ENCODE results near the gene MISP3. TPM values are rescaled to one million over a fixed set of nuclear protein-coding genes. Genes with fewer than 3 reads are reported as not detected.
A peak's percentile ranks its signal among the peaks of the same experiment; 100 is the strongest.

Gene MISP3
- total and polyA plus RNA-seq, 4 experiments from 2014 or later, result 0.68 to 1.6 (median 1.2) TPM

DNA sequence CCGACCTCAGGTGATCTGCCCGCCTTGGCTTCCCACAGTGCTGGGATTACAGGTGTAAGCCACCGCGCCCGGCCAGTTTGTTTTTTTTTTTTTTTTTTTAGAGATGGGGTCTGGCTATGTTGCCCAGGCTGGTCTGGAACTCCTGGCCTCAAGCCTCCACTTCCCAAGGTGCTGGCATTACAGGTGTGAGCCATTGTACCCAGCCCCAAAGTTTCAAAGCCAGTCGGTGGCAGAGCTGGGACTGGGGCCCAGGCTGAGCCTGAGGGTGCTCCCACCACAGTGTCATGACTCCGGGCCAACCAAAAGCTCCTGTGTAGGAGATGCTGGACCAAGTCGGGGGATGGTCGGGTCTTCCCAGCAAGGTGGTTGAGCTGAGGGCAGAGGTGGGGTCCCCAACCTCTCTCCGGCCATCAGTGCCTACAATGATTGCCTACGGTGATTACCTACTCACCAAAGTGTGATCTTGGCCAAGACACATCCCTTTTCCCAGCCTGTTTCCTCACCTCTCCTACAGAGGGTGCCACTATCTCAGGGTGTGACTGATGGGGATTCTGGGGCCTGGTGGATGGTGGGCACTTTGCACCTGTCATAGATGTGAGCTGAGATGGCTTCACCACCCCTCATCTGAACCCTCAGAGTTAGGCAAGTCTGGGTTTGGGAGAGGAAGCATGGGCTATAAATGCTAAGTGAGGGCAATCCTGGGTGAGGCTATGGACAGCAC, 23.8 kb downstream of the MISP3 start:
- H3K27me3 ChIP-seq (ENCODE audit: insufficient read depth, low read length), result no peaks in the 10 kb centered on the region
- H3K9me3 ChIP-seq (ENCODE audit: control insufficient read depth in 1 of 2, low read length in 2 of 2), result peaks cover 0 to 5% of the 10 kb centered on the region in 2 donors
- no peak overlapping the region for H3K27ac Mint-ChIP-seq
- CTCF ChIA-PET (ENCODE audit: partially characterized antibody), result interaction anchor here (1.0 to 1.4 kb wide), 2 partner anchors 24 to 40 kb away, joined by 3 to 4 read pairs; partner anchors contain the start of genes ASF1B and MISP3
- POLR2A ChIA-PET (ENCODE audit: partially characterized antibody), result interaction anchor here (0.5 to 0.7 kb wide), 2 partner anchors 15 to 21 kb away, joined by 3 to 4 read pairs; no protein-coding TSS in a partner anchor
- no peak overlapping the region for H3K27ac ChIP-seq (ENCODE audit: low read depth, low read length)
- peaks cover 11 to 31% of the 10 kb centered on the region in 2 donors for H3K36me3 Mint-ChIP-seq
- H3K4me3 ChIP-seq (ENCODE audit: low read length in 2 of 2), result no peak overlapping the region
- peaks cover 8% of the 10 kb centered on the region for H3K4me1 ChIP-seq (ENCODE audit: insufficient read depth, low read length)
- intact Hi-C loops (cut with micrococcal nuclease), result no loop called here
- DNase-seq, result no peak
- peaks cover 0 to under 1% of the 10 kb centered on the region in 2 donors for H3K27me3 Mint-ChIP-seq
- no peak overlapping the region for H3K4me3 Mint-ChIP-seq
- H3K4me1 Mint-ChIP-seq, result peaks cover 5 to 19% (median 11%) of the 10 kb centered on the region in 4 donors
- H3K36me3 ChIP-seq (ENCODE audit: insufficient read depth, low read length), result peaks cover 24% of the 10 kb centered on the region
- H3K9me3 Mint-ChIP-seq, result peaks cover 0 to 16% (median 0%) of the 10 kb centered on the region in 8 donors

DNA sequence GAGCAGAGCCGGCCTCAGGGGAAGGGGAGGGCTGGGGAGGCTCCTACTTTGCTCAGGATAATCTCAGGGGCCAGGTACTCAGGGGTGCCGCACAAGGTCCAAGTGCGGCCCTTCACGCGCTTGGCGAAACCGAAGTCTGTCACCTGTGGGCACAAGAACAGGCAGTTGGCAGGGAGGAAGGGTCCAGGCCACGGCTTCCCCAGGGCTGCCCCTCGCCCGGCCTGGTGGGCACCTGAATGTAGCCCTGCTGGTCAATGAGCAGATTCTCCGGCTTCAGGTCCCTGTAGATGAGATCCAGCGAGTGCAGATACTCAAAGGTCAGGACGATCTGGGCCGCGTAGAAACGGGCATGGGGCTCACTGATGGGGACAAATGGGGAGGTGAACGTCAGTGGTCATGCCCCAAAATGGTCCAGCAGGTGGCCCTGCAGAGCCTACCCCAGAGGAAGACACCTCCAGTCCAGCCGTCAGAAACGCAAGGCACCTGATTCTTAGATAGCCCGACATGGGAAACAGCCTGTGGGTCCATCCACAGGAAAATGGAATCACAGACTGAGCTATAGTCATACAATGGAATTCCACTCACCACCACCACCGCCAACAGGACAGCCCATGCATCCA, 25.1 kb downstream of the MISP3 start:
- H3K27me3 ChIP-seq (ENCODE audit: insufficient read depth, low read length), result no peaks in the 10 kb centered on the region
- H3K4me1 ChIP-seq (ENCODE audit: insufficient read depth, low read length), result no peaks in the 10 kb centered on the region
- no peak overlapping the region for H3K4me3 ChIP-seq (ENCODE audit: low read length in 2 of 2)
- peaks cover 31% of the 10 kb centered on the region for H3K36me3 ChIP-seq (ENCODE audit: insufficient read depth, low read length)
- H3K9me3 ChIP-seq (ENCODE audit: control insufficient read depth in 1 of 2, low read length in 2 of 2), result peaks cover 0 to 5% of the 10 kb centered on the region in 2 donors
- POLR2A ChIA-PET (ENCODE audit: partially characterized antibody), result no interaction called here
- Mint-ChIP-seq H3K4me3 (no peak overlapping the region), H3K27ac (no peak overlapping the region), H3K4me1 (peaks cover 2 to 11% (median 4%) of the 10 kb centered on the region in 4 donors), H3K9me3 (peaks cover 0 to 13% (median 0%) of the 10 kb centered on the region in 8 donors), H3K36me3 (peaks cover 11 to 26% of the 10 kb centered on the region in 2 donors), H3K27me3 (no peaks in the 10 kb centered on the region)
- no peak for DNase-seq
- no peak overlapping the region for H3K27ac ChIP-seq (ENCODE audit: low read depth, low read length)
- intact Hi-C loops (cut with micrococcal nuclease), result no loop called here
- CTCF ChIA-PET (ENCODE audit: partially characterized antibody), result interaction anchor here (2.0 kb wide), 1 partner anchor 16 kb away, joined by 6 read pairs; no protein-coding TSS in a partner anchor

DNA sequence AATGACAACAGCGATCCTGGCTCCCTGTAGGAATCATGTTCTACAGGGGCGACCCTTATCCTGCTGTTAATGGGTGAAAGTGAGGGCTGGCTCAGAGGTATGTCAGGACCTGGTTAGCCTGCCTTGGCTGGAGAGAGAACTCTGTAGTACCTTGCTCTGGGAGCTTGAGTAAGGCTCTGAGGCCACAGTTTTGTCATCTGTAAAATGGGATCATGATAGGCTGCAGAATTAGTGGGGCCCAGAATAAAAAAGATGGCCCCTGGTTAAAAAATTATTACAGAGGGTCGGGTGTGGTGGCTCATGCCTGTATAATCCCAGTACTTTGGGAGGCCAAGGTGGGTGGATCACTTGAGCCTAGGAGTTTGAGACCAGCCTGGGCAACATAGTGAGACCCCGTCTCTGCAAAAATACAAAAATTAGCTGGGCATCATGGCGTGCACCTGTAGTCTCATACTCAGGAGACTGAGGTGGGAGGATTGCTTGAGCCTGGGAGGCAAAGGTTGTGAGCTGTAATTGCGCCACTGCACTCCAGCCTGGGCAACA, 28.5 kb downstream of the MISP3 start:
- ChIA-PET POLR2A (ENCODE audit: partially characterized antibody) (interaction anchor here (0.8 to 2.2 kb wide), 3 partner anchors 10 to 48 kb away, joined by 3 to 7 read pairs (median 3); partner anchors contain the start of gene ASF1B), CTCF (ENCODE audit: partially characterized antibody) (no interaction called here)
- Mint-ChIP-seq H3K4me1 (no peaks in the 10 kb centered on the region), H3K27me3 (no peaks in the 10 kb centered on the region), H3K9me3 (no peaks in the 10 kb centered on the region), H3K27ac (peak overlapping the region in 1 of 7 donors; percentile 2), H3K36me3 (peaks cover 11 to 29% of the 10 kb centered on the region in 2 donors), H3K4me3 (no peak overlapping the region)
- peaks cover 34% of the 10 kb centered on the region for H3K36me3 ChIP-seq (ENCODE audit: insufficient read depth, low read length)
- no peak overlapping the region for H3K4me3 ChIP-seq (ENCODE audit: low read length in 2 of 2)
- H3K27me3 ChIP-seq (ENCODE audit: insufficient read depth, low read length), result no peaks in the 10 kb centered on the region
- no peak overlapping the region for H3K27ac ChIP-seq (ENCODE audit: low read depth, low read length)
- no peak for DNase-seq
- no peaks in the 10 kb centered on the region for H3K4me1 ChIP-seq (ENCODE audit: insufficient read depth, low read length)
- H3K9me3 ChIP-seq (ENCODE audit: control insufficient read depth in 1 of 2, low read length in 2 of 2), result no peaks in the 10 kb centered on the region
- intact Hi-C loops (cut with micrococcal nuclease), result no loop called here

DNA sequence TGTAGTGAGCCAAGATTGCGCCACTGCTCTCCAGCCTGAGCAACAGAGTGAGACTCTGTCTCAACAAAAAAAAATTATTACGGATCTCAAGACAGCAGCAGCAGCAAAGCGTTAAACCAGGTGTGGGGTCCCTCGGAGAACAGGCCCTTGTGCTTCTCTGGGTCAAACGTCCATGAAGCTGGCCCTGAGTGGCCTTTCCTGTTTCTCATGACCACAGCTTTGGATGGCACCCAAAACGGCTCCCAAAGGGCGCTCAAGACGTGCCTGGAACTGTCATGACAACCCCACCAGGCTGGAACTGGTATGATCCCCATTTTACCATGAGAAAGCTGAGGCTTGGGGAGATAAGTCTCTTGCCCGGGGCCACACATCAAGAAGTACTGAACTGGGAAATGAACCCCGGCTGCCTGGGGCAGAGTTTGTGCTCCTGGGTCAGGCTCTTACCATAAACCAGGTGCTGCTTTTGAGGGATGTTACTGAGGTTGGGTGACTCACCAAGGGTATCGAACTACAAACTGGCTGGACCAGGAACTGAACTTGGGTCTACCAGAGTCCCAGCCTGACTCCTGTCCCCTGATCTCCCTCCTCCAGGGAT, 29.6 kb downstream of the MISP3 start:
- no peaks in the 10 kb centered on the region for H3K27me3 ChIP-seq (ENCODE audit: insufficient read depth, low read length)
- H3K27ac Mint-ChIP-seq, result no peak overlapping the region
- POLR2A ChIA-PET (ENCODE audit: partially characterized antibody), result interaction anchor here (1.0 to 2.2 kb wide), 4 partner anchors 8 to 47 kb away, joined by 3 to 7 read pairs (median 4); partner anchors contain the start of gene ASF1B
- H3K36me3 ChIP-seq (ENCODE audit: insufficient read depth, low read length), result peaks cover 27% of the 10 kb centered on the region
- H3K27me3 Mint-ChIP-seq, result no peaks in the 10 kb centered on the region
- no peaks in the 10 kb centered on the region for H3K4me1 Mint-ChIP-seq
- H3K36me3 Mint-ChIP-seq, result peaks cover 8 to 23% of the 10 kb centered on the region in 2 donors
- no peak for DNase-seq
- CTCF ChIA-PET (ENCODE audit: partially characterized antibody), result interaction anchor here (0.6 to 2.6 kb wide), 2 partner anchors 12 to 141 kb away, joined by 3 to 9 read pairs; no protein-coding TSS in a partner anchor
- H3K4me3 ChIP-seq (ENCODE audit: low read length in 2 of 2), result no peak overlapping the region
- intact Hi-C loops (cut with micrococcal nuclease), result no loop called here
- H3K9me3 ChIP-seq (ENCODE audit: control insufficient read depth in 1 of 2, low read length in 2 of 2), result no peaks in the 10 kb centered on the region
- no peaks in the 10 kb centered on the region for H3K4me1 ChIP-seq (ENCODE audit: insufficient read depth, low read length)
- H3K27ac ChIP-seq (ENCODE audit: low read depth, low read length), result no peak overlapping the region
- H3K9me3 Mint-ChIP-seq, result no peaks in the 10 kb centered on the region
- no peak overlapping the region for H3K4me3 Mint-ChIP-seq

DNA sequence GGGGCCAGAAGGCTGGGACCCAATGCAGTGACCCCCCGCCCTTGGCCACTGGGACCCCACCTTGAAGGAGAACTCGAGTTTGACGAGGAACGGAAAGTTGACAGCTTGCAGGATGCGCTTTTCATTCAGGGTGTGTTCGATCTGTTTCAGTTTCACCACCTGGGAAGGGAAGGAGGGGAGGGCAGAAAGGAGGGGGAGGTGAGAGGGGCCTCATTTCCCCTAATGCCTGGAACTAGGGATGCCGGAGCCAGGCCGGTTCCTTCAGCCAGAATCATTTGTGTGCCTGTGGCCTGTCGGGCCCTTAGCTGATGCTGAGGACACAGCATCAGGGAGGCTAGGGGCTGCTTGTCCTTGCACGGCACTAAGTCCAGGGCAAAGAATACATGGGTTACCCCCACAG, 30.2 kb downstream of the MISP3 start:
- ChIA-PET POLR2A (ENCODE audit: partially characterized antibody) (interaction anchor here (1.0 to 2.2 kb wide), 5 partner anchors 9 to 47 kb away, joined by 3 to 7 read pairs (median 5); partner anchors contain the start of genes ASF1B and PRKACA), CTCF (ENCODE audit: partially characterized antibody) (interaction anchor here (2.6 kb wide), 1 partner anchor 12 kb away, joined by 9 read pairs; no protein-coding TSS in a partner anchor)
- H3K36me3 ChIP-seq (ENCODE audit: insufficient read depth, low read length), result peaks cover 23% of the 10 kb centered on the region
- Mint-ChIP-seq H3K9me3 (no peaks in the 10 kb centered on the region), H3K27ac (no peak overlapping the region), H3K4me3 (no peak overlapping the region), H3K4me1 (no peaks in the 10 kb centered on the region), H3K36me3 (peaks cover 5 to 22% of the 10 kb centered on the region in 2 donors), H3K27me3 (no peaks in the 10 kb centered on the region)
- no peaks in the 10 kb centered on the region for H3K27me3 ChIP-seq (ENCODE audit: insufficient read depth, low read length)
- H3K4me1 ChIP-seq (ENCODE audit: insufficient read depth, low read length), result no peaks in the 10 kb centered on the region
- no peak overlapping the region for H3K4me3 ChIP-seq (ENCODE audit: low read length in 2 of 2)
- H3K9me3 ChIP-seq (ENCODE audit: control insufficient read depth in 1 of 2, low read length in 2 of 2), result no peaks in the 10 kb centered on the region
- intact Hi-C loops (cut with micrococcal nuclease), result no loop called here
- no peak for DNase-seq
- H3K27ac ChIP-seq (ENCODE audit: low read depth, low read length), result no peak overlapping the region

DNA sequence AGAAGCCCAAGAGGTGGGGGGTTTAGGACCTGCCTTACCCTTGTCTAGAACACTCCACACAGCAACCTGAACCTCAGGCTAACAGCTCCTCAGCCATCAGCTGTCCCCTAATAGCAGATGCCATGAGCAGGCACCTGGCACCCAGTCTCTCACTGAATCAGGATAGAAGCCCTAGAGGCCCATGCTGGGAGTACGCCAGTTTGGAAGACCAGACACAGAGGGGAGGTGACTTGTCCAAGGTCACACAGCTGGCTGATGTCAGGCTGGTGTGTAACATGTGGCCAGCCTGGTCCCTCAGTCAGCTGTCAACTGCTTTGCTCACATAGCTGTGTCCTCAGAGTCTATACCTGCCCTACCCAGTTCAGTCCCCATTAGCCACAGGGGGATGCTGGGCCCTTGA, 30.7 kb downstream of the MISP3 start:
- Mint-ChIP-seq H3K27me3 (no peaks in the 10 kb centered on the region), H3K9me3 (no peaks in the 10 kb centered on the region), H3K36me3 (peaks cover 7 to 21% of the 10 kb centered on the region in 2 donors), H3K4me1 (peaks cover 0 to 1% (median 0%) of the 10 kb centered on the region in 4 donors), H3K27ac (no peak overlapping the region), H3K4me3 (no peak overlapping the region)
- CTCF ChIA-PET (ENCODE audit: partially characterized antibody), result interaction anchor here (1.3 to 2.6 kb wide), 2 partner anchors 11 to 32 kb away, joined by 5 to 9 read pairs; no protein-coding TSS in a partner anchor
- POLR2A ChIA-PET (ENCODE audit: partially characterized antibody), result interaction anchor here (1.1 to 2.2 kb wide), 3 partner anchors 10 to 33 kb away, joined by 5 to 7 read pairs (median 6); partner anchors contain the start of genes ASF1B and PRKACA
- H3K27me3 ChIP-seq (ENCODE audit: insufficient read depth, low read length), result no peaks in the 10 kb centered on the region
- no peak overlapping the region for H3K4me3 ChIP-seq (ENCODE audit: low read length in 2 of 2)
- H3K36me3 ChIP-seq (ENCODE audit: insufficient read depth, low read length), result peaks cover 22% of the 10 kb centered on the region
- H3K27ac ChIP-seq (ENCODE audit: low read depth, low read length), result no peak overlapping the region
- H3K9me3 ChIP-seq (ENCODE audit: control insufficient read depth in 1 of 2, low read length in 2 of 2), result no peaks in the 10 kb centered on the region
- no peak for DNase-seq
- intact Hi-C loops (cut with micrococcal nuclease), result no loop called here
- H3K4me1 ChIP-seq (ENCODE audit: insufficient read depth, low read length), result no peaks in the 10 kb centered on the region
